Pons (tissue), 1 donor: ENCODE results near the gene GLT8D2.

Source experiments
- DNase-seq: peaks from one replicate; pipeline ENCODE4 v3.0.0-alpha.2; 2016; ENCODE audit warnings: low spot score

GLT8D2 gene, protein sequence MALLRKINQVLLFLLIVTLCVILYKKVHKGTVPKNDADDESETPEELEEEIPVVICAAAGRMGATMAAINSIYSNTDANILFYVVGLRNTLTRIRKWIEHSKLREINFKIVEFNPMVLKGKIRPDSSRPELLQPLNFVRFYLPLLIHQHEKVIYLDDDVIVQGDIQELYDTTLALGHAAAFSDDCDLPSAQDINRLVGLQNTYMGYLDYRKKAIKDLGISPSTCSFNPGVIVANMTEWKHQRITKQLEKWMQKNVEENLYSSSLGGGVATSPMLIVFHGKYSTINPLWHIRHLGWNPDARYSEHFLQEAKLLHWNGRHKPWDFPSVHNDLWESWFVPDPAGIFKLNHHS

DNA sequence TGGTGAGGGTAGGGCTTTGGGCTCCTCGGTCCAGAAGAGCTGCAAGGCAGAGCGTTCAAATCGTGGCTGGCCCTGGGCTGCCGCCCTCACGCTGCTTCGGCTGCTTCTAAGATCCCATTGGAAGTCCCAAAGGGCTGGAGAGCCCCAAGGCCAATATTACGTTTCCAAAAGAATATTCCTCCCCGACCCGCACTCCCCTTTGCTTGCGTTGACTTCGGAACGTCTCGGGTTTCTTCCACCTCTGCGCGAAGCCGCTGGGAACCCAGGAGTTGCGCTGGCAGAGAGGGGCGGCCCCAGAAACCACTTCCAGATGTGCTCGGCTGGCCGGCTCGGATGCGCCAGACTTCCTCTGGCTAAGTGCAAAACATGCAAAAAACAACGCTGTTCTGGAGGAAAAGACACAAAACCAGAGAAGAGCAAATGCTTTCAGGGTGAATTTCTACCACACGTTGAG is at the start of gene GLT8D2:
Gene GLT8D2, minus strand, starts transcription at position 285 of the 454 bp plus-strand sequence. CDS start 30,539 bp downstream, outside the sequence.
- DNase-seq, result no peak

DNA sequence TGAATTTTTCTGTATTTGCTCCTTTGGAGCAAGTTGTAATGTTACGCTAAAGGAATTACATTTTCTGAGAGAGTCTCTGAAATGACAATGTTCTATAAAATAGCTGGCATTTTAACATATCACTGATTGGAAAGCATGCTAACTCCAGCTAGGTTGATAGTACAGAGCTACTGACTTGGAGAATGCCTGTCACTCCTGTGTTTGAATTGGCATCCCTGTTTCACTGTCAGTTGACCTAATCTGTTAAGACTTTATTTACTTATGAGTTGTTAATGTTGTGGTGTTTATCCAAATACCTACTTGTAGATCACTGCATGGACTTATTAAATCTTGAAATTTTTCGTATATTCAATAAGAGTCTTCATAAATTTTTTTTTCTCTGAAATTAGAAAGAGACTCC is 48.0 kb upstream of the GLT8D2 start:
- DNase-seq, result no peak

DNA sequence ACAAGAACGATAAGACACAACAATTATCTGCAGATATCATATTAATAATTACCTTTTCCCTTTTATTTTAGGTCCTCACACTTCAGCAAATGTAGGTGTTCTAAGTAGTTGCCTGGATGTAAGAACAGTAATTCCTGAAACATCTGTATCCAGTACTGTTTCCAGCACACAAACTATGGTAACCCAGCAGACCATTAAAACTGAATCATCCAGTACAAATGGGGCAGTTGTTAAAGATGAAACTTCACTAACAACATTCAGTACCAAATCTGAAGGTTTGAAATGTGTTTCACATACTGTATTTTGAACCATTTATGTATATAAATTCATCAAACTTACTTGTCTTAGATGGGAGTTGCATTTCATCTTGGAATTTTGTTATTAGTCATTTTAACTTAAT is 45.3 kb upstream of the GLT8D2 start:
- no peak for DNase-seq

DNA sequence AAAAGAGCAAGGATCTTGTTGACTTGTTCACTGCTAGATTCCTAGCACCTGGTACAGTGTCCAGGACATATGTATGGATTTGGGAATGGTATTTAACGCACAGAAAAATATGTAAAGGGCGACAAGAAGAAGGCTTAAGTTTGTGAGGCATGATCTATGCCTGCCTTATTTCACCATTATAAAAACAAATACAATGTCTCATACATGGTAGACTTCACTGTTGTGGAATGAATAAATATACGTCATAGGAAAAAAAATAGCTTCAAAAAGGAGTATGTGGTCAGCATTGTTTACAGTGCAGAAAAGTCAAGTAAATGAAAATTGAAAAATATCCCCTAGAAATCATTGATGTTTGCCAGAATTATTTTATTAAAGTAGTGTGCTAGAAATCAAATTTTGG is 44.3 kb upstream of the GLT8D2 start:
- no peak for DNase-seq

DNA sequence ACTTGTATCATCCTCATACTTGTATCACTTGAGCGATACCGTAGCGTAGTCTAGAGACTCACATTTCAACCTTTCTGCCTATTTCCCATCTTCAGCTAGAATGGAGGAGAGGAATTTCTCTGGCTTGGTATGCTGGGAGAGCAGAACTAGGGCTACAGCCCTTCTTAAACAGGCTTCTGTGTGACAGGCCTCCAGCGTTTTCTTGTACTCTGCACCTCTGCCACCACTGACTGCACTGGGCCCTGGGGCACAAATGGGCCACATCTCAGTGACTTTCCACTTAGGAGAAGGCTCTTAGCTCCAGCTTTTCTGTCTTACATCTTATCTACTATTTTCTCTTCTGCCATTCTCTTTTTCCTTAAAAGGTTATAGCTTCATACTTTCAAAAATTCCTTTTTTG is 41.1 kb upstream of the GLT8D2 start:
- DNase-seq, result no peak

DNA sequence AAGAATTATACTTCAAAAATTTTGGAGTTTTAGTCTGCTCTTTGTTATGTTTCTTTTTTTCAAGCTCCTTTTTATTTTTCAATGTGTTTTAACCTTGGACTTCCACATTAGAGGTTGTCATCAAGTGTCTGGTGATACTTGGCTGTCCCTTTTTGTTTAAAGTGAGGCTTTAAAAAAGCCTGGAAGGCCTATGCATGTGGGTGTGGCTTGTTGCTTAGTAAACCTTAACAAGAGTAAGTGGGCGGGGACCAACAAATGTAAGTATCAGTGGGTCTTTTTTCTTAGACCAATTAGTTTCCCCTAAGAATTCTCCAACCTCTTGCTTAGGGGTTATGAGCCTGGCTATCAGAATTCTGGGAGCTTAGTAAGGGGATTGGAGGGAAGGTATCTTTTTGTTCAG is 40.7 kb upstream of the GLT8D2 start:
- DNase-seq, result no peak

DNA sequence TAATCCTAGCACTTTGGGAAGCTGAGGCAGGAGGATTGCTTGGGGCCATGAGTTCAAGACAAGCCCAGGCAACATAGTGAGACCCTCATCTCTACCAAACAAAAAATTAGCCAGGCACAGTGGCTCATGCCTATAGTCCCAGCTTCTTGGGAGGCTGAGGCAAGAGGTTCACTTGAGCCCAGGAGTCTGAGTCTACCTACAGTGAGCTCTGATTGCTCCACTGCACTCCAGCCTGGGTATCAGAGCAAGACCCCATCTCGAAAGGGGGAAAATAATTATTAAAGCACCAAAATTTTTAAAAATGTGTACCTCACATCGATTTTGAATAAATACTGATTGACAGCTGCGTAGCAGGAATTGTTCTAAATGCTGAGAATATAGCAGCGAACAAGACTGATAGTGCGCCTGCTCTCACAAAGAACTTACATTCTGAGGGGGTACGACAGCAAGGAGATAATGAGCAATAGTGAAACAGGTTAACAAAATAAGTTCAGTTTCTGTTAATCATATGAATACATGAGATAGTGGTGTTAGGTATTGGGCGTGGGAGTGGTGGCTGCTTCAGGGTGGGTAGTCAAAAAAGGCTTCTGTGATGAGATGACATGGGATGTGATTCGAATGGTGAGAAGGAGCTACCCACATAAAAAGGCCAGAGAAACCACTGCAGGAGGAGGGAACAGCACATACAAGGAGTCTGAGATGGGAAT is 33.9 kb upstream of the GLT8D2 start:
- DNase-seq, result no peak

DNA sequence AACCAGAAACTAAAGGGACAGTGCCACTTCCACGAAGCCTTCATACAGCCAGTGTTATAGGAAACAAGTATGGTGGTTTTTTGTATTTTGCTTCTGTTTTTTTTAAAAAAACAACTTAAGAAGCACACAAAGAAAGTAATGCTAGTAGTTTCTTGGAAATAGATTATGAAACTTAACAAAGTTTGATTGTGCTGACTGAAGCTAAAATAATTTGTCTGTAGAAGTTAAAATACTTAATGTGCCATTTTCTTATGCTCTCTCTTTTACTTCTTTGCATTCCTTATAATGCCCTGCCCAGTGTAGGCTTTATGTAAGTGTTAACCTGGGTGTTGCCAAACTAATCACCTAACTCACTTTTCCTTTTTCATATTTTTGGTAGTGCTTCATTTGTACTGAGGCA is 30.8 kb upstream of the GLT8D2 start:
- no peak for DNase-seq

DNA sequence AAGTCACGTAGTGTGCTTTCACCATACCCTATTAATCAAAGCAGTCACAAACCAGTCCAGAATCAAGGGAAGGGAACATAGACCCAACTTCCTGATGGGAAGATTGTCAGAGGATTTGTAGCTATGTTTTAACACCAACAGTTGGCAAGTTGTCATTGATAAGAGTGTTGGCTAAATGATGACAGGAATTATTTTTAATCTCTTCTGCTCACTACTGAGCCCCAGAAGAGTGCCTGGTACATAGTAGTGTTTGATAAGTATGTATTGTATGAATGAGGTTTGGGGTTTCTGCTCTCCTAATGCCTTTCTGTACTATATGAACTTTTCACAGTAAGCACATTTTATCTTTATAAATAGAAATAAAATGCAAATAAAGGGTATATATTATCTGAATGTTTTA is 29.0 kb upstream of the GLT8D2 start:
- no peak for DNase-seq

DNA sequence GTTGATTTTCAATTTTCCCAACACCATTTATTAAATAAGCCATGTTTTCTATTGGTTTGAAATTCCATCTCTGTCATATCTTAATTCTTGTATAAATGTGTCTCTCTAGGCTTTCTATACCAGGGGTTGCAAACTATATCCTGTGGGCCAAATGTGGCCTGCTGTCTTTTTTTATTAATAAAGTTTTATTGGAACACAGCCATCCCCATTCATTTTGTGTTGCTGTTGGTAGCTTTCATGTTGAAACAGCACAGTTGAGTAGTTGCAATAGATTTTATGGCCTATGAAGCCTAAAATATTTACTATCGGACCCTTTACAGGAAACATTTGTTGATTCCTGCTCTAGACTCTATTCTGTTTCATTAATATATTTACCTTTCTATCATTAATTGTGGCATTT is 23.7 kb upstream of the GLT8D2 start:
- DNase-seq, result no peak

DNA sequence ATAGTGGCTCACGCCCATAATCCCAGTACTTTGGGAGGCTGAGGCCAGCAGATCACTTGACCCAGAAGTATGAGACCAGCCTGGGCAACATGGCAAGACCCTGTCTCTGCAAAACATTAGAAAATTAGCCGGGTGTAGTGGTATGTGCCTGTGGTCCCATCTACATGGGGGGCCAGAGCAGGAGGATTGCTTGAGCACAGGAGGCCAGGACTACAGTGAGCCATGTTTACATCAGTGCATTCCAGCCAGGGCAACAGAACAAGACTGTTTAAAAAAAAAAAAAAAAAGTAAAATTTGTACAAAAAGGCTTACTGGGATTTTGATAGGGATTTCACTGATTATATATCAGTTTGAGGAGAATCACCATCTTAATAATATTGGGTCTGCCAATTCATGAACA is 22.1 kb upstream of the GLT8D2 start:
- no peak for DNase-seq

DNA sequence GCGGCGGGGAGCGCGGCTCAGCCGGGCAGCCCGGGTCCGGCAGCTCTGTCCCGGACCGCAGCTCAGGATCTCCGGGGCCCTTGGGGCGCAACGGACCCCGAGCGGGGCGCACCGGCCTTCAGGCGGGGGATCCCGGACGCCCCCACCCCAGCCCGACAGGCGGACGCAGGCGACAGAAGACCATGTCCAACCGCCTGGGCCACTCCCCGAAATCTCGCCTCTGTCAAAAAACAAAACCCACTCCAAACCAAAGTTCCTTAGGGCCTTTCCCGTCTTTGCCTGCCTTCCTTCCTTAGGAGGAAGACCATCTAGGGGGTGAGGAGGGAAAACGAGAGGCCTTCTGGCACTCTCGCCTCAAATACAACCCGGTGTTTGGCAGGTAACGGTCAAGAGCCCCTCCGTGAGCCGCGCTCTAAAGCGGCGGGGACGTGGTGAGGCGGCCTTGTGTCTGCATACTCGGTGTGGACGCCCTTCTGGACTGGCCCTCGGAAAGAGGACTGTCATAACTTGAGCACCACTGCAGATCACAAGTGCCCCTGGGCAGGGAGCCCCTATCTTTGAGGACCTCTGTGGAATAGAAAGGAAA is 14.9 kb upstream of the GLT8D2 start:
- DNase-seq, result peak; percentile 18

DNA sequence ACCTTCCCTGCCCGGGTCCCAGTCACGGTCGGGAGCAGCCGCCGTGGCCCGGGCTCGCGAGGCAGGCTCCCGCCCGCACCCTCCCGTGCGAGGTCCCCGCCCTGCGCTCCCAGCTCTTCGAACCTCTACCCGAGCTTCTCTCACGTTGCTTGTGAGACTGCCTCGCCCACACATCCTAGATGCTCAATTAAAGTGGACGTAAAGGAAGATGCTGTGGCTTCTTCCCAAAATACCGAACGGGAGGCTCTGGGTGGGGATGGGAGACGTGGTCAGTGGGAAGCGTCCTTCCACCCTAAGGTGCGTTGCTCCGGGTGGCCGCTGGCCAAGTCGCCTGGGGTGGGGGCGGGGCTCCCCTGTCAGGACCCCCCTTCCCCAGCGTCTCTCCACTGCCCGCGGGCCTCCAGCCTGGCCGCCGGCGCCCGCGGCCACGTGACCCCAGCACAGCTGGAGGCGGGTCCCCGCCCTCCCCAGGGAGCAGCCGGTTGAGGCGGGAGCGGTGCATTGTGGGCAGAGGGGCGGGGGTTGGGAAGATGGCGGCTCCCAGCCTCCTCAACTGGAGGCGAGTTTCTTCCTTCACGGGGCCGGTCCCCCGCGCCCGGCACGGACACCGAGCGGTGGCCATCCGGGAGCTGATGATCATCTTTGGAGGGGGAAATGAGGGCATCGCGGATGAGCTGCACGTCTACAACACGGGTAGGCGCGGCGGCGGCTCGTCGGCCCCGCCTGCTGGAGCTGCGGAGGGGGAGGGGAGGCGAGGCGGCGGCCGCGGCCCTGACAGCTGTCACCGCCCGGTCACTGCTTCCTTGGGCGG is 14.2 kb upstream of the GLT8D2 start, which contains the start of gene HCFC2:
Gene HCFC2, plus strand, starts transcription at position 501 of the 811 bp plus-strand sequence. Its CDS starts 30 bp downstream, at position 531.
- peak; percentile 90 for DNase-seq

DNA sequence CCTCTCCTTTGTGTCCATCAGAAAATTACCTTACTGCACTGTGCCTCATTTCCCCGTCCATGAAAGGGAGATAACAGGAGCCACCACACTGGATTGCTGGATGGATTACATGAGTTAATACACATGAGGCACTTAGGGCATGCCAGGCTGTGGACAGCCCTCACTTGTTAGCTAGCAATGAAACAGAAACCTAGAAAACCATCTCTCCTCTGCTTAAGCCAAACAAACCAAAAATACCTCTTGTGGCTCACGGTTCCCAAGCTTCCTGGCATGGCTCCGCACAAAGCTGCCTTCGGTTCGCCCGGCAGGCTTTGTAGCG is 13.7 kb upstream of the GLT8D2 start:
- DNase-seq, result peak; percentile 32

DNA sequence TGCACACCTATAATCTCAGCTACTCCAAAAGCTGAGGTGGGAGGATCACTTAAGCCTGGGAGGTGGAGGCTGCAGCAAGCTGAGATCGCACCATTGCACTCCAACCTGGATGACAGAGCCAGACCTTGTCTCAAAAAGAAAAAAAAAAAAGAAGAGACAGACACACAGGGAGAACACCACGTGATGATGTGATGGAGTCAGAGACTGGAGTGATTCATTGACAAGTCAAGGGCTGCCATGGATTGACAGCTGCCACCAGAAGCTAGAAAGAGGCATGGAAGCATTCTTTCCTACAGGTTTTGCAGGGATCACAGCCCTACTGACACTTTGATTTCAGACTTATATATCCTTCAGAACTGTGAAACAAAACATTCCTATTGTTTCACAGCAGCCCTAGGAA is 10.8 kb upstream of the GLT8D2 start:
- DNase-seq, result no peak

DNA sequence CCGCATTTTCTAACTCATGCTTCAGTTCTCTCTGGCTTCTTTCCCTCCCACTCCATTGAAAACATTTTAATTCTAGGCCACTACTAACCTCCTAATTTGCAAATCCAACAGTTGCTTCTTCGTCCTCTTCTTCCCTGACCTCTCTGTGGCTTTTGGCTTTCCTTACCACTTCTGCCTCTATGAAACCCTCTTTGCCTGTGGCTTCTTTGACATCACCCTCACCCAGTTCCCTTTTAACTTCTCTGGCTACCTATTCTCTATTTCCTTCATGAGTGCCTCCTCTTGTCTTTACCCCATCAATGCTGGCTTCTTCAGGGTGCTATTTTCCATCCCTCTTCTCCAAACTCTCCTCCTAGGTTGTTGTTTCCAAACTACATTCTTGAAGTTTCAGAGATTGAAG is 10.0 kb upstream of the GLT8D2 start:
- DNase-seq, result no peak

DNA sequence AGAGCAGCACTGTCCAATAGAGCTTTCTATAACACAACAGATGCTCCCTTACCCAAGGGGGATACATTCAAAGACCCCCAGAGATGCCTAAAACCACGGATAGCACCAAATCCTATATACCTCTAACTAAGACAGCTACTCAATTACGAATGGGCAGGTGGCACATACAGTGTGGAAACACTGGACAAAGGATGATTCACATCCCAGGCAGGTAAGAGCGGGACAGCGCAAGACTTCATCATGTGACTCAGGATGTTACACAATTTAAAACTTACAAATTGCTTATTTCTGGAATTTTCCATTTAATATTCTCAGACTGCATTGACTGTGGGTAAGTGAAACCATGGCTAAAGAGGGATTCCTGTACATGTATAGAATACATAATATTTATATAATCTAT is 8.8 kb upstream of the GLT8D2 start:
- DNase-seq, result no peak

DNA sequence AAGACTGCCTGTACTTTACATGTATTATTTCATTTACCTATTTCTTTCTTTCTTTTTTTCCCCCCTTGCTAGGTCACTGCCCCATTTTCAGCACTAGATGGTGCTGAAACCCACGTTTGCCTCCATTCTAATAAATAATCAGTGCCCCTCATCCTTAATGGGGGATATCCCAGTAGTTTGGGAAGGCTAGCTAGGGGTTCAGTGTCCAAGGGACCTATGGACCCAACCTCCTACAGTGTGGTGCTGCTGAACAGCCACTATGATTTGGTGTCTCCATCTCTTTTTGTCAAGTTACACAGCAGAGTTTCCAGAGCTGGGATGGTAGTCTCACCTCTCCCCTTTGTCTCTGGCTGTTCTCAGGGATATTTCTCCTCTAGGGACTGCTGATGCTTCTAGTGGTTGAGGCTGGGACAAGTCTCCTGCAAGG is 7.8 kb upstream of the GLT8D2 start:
- no peak for DNase-seq

DNA sequence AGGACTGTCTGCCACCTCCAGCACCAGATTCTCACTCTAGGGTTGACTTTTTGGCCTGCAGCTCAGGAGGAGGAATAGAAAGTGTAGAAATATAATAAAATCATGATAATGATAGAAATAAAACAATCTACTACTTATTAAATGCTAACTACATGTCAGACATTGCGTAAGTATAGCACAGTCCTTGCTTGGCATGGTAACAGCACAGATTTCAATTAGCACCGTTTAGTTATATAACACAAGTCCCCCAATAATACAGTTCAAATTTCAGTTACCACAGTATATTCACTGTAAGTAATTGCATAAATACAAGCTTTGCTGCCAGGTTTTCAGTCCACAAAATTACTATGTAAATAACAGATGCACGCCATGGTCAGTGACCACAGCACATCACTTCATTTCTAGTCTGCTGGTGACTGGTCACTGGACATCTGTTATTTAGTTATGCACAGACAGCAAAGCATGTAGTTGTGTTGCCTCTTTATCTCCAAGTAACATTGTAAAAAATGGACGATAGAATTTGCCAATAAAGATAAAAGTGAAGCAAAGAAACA is 6.5 kb upstream of the GLT8D2 start:
- no peak for DNase-seq

DNA sequence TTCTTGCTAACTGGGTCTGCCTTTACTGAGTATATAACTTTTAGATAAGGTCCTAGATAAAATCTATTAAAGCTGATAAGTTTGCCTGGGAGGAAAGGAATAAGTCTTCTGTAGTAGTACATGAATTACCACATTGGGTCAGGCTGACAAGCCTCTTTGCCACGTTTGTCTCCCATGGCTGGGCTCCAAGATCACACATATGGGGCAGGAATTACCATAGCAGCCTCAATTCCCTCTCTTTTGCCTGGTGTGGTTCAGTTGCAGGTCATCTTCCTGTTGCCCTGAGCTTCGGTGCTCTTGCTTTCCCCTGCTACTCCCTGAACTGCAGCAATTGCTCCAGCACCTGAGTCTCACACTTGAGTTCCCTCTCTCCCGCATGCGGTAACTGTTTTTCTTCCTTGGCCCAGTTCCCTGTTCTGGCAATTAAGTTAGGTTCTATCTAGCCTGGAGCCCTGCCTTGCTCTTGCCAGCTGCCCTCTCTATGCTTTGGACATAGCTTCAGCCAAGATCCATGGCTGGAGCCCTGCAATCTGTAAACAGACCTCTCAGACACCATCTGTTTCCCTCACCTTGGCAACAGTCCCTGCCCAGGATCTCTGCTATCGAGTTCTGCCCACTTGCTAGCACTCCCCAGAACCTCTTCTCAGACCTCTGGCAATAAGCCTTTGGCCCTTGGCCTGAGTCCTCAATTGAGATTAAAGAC is 5.8 kb upstream of the GLT8D2 start:
- peak; percentile 21 for DNase-seq

DNA sequence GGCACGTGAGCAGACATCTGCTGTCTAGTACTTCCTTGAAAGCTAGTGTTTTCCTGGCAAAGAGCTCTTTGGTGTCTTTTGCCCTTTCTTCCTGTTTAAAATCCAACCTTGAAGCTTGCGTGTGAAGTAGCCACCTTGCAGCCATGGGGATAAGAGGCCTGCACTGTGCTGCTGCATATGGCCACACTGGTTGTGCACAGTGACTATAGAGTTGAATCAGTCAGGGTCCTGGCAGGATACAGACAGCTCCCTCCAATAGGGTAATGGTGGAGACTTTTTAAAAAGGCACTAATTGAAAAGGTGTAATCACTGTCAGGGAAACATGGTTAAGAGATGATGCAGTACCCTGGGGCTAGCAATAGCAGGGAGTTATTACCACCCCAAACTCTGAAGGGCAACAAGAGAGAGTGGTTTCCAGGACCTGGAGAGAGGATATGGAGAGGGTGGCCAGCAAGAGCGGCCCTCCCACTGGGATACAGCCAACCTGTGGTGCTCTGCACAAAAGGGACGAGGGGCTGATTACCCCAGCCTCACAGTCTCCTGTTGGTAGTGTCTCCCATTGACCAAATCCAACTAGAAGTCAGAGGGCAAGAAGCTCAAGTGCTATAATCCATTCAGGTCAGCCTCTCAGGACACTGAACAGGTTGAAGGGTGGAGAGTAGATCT is 4.8 kb upstream of the GLT8D2 start:
- no peak for DNase-seq
